ENCODE measurements around the gene PIGS.

Gene PIGS

DNA sequence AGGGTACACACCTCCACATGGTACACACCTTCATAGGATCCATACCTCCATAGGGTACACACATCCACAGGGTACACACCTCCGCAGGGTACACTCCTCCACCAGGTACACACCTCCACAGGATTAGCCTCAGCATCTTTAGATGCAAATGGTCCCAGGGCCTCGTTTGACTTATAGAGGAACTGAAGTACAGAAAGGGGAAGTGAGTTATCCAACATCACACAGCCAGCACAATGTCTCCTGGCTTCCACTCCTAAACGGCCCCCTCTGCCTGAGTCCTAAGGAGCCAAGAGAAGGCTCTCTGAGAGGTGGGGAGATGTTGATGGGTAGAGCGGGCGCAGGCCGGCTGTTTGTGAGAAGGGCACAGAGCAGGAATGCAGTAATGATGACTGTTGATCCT lies 53.2 kb downstream of the PIGS start:
- Histone ChIP-seq H3K4me1 (peaks cover 0 to 4% (median 0%) of the 10 kb centered on the region in 4 donors), H3K9me3 (no peaks in the 10 kb centered on the region), H3K27ac (no peak overlapping the region), H3K4me3 (no peak overlapping the region), H3K36me3 (no peaks in the 10 kb centered on the region), H3K27me3 (peaks cover 0 to 15% of the 10 kb centered on the region in 2 donors)
- intact Hi-C loops (cut with DNase I; ENCODE audit: low total_unique reads): no loop called here
- no peak for DNase-seq
- TF ChIP-seq CTCF (IDR thresholded peaks at IDR 0.05): no peak

- H3K4me1 ChIP-seq: no peaks in the 10 kb centered on the region
- TF ChIP-seq CTCF (IDR thresholded peaks at IDR 0.05): no peak
- no peaks in the 10 kb centered on the region for H3K36me3 ChIP-seq
- DNase-seq: no peak
- no peak overlapping the region for H3K4me3 ChIP-seq
- no peak overlapping the region for H3K27ac ChIP-seq
- intact Hi-C loops (cut with DNase I; ENCODE audit: low total_unique reads): no loop called here
- H3K9me3 ChIP-seq: no peaks in the 10 kb centered on the region
- H3K27me3 ChIP-seq: peaks cover 0 to 38% of the 10 kb centered on the region in 2 donors
These were observed 55.8 kb downstream of the PIGS start for GRCh38 chr17:28515518-28515917.

GRCh38 chr17:28514561-28515002 lies 56.7 kb downstream of the PIGS start:
- no peaks in the 10 kb centered on the region for H3K4me1 ChIP-seq
- H3K27ac ChIP-seq: no peak overlapping the region

GRCh38 chr17:28513476-28513875 lies 57.8 kb downstream of the PIGS start:
- TF ChIP-seq CTCF (IDR thresholded peaks at IDR 0.05): no peak
- DNase-seq: no peak
- H3K4me1 ChIP-seq: no peaks in the 10 kb centered on the region
- H3K4me3 ChIP-seq: no peak overlapping the region
- no peak overlapping the region for H3K27ac ChIP-seq
- intact Hi-C loops (cut with DNase I; ENCODE audit: low total_unique reads): no loop called here
- H3K36me3 ChIP-seq: no peaks in the 10 kb centered on the region
- no peaks in the 10 kb centered on the region for H3K9me3 ChIP-seq
- peaks cover 0 to 57% of the 10 kb centered on the region in 2 donors for H3K27me3 ChIP-seq

More at GRCh38 chr17:28514561-28515002, 56.7 kb downstream of the PIGS start:
- no peaks in the 10 kb centered on the region for H3K9me3 ChIP-seq
- no peak for TF ChIP-seq CTCF (IDR thresholded peaks at IDR 0.05)
- peaks cover 0 to 46% of the 10 kb centered on the region in 2 donors for H3K27me3 ChIP-seq
- H3K36me3 ChIP-seq: no peaks in the 10 kb centered on the region
- intact Hi-C loops (cut with DNase I; ENCODE audit: low total_unique reads): no loop called here
- no peak overlapping the region for H3K4me3 ChIP-seq
- no peak for DNase-seq

GRCh38 chr17:28511858-28512461 lies 59.4 kb downstream of the PIGS start:
- intact Hi-C loops (cut with DNase I; ENCODE audit: low total_unique reads): no loop called here
- Histone ChIP-seq H3K36me3 (no peaks in the 10 kb centered on the region), H3K4me3 (no peak overlapping the region), H3K9me3 (no peaks in the 10 kb centered on the region), H3K4me1 (peaks cover 0 to 4% (median 0%) of the 10 kb centered on the region in 4 donors), H3K27ac (no peak overlapping the region), H3K27me3 (peaks cover 0 to 72% of the 10 kb centered on the region in 2 donors)
- no peak for DNase-seq
- TF ChIP-seq CTCF (IDR thresholded peaks at IDR 0.05): no peak

All from tibial artery (tissue), 4 donors.